Left ventricle myocardium inferior (tissue), 1 donor: ENCODE measurements around the gene PLA2G4D. TPM values are rescaled to one million over a fixed set of nuclear protein-coding genes. Genes with fewer than 3 reads are reported as not detected.

Experiments used
- DNase-seq: peaks from one replicate; pipeline ENCODE4 v3.0.0-alpha.2; 2020
- H3K27ac ChIP-seq: fragments of 200-600 bp; replicated peaks from 2 replicates; pipeline ENCODE4 v1.8.0; 2021
- H3K27me3 ChIP-seq: fragments of 200-600 bp; 2 replicates; pipeline ENCODE4 v1.8.0; 2021; ENCODE audit warnings: low read depth
- H3K36me3 ChIP-seq: fragments of 200-600 bp; 2 replicates; pipeline ENCODE4 v1.8.0; 2021
- H3K4me1 ChIP-seq: fragments of 200-600 bp; 2 replicates; pipeline ENCODE4 v1.8.0; 2021
- H3K4me3 ChIP-seq: fragments of 200-600 bp; 2 replicates; pipeline ENCODE4 v1.8.0; 2021; ENCODE audit warnings: mild to moderate bottlenecking, moderate library complexity
- H3K9me3 ChIP-seq: fragments of 200-600 bp; replicated peaks from 2 replicates; pipeline ENCODE4 v1.8.0; 2021
- CTCF ChIP-seq: fragments of 200-600 bp; IDR thresholded peaks from 2 replicates; pipeline ENCODE4 v1.8.0; 2021; ENCODE audit warnings: antibody characterized with exemption, mild to moderate bottlenecking, borderline replicate concordance
- intact Hi-C: fragments of 100-400 bp; cut with micrococcal nuclease; formaldehyde crosslinking; loops from one replicate; pipeline ENCODE4 v1.11.0; 2022
- total RNA-seq: library from RNA; stranded (reverse); fragmentation: NEBNext Ultra II Directional; extraction: Animal tissue kit (Norgen Biotek cat#: 25700); gene quantifications from one replicate; pipeline ENCODE4 v1.2.1, GENCODE V29; 2021
- donor health status: DM: no; HTN: yes; CAD: no; lungs with severe emphysema.

Gene PLA2G4D
- total RNA-seq, 1 donor from 2014 or later: not detected

GRCh38 chr15:42135351-42135750 is 41.0 kb upstream of the PLA2G4D start:
- Histone ChIP-seq H3K27ac (no peak overlapping the region), H3K4me1 (no peaks in the 10 kb centered on the region), H3K27me3 (peaks cover 2% of the 10 kb centered on the region), H3K9me3 (no peaks in the 10 kb centered on the region), H3K36me3 (no peaks in the 10 kb centered on the region), H3K4me3 (no peak overlapping the region)
- intact Hi-C loops: loop anchor here (10.0 kb wide), 1 partner anchor 61 kb away; no protein-coding TSS in a partner anchor
- DNase-seq: no peak
- TF ChIP-seq CTCF: no peak

GRCh38 chr15:42134617-42135245 is 40.4 kb upstream of the PLA2G4D start:
- no peak overlapping the region for H3K27ac ChIP-seq
- intact Hi-C loops: loop anchor here (10.0 kb wide), 1 partner anchor 60 kb away; no protein-coding TSS in a partner anchor
- peaks cover 3% of the 10 kb centered on the region for H3K27me3 ChIP-seq
- no peak for TF ChIP-seq CTCF
- no peaks in the 10 kb centered on the region for H3K9me3 ChIP-seq
- H3K4me3 ChIP-seq: no peak overlapping the region
- no peaks in the 10 kb centered on the region for H3K4me1 ChIP-seq
- no peak for DNase-seq
- no peaks in the 10 kb centered on the region for H3K36me3 ChIP-seq

GRCh38 chr15:42133886-42134502 is 39.6 kb upstream of the PLA2G4D start:
- Histone ChIP-seq H3K27me3 (peaks cover 9% of the 10 kb centered on the region), H3K27ac (no peak overlapping the region), H3K4me1 (no peaks in the 10 kb centered on the region), H3K9me3 (no peaks in the 10 kb centered on the region), H3K4me3 (no peak overlapping the region), H3K36me3 (no peaks in the 10 kb centered on the region)
- TF ChIP-seq CTCF: peak; percentile 60
- DNase-seq: no peak
- intact Hi-C loops: loop anchor here (10.0 kb wide), 1 partner anchor 59 kb away; no protein-coding TSS in a partner anchor

- intact Hi-C loops: loop anchor here (10.0 kb wide), 1 partner anchor 59 kb away; no protein-coding TSS in a partner anchor
- Histone ChIP-seq H3K27ac (no peak overlapping the region), H3K36me3 (no peaks in the 10 kb centered on the region), H3K27me3 (peaks cover 12% of the 10 kb centered on the region), H3K4me1 (no peaks in the 10 kb centered on the region), H3K9me3 (no peaks in the 10 kb centered on the region), H3K4me3 (no peak overlapping the region)
- no peak for DNase-seq
- TF ChIP-seq CTCF: no peak
Observed at GRCh38 chr15:42133356-42133755, 39.0 kb upstream of the PLA2G4D start.

GRCh38 chr15:42131826-42132806 is 37.8 kb upstream of the PLA2G4D start:
- no peaks in the 10 kb centered on the region for H3K4me1 ChIP-seq
- H3K27me3 ChIP-seq: peaks cover 22% of the 10 kb centered on the region
- H3K9me3 ChIP-seq: no peaks in the 10 kb centered on the region
- no peak for DNase-seq
- TF ChIP-seq CTCF: no peak
- no peak overlapping the region for H3K27ac ChIP-seq
- no peaks in the 10 kb centered on the region for H3K36me3 ChIP-seq
- intact Hi-C loops: loop anchor here (10.0 kb wide), 1 partner anchor 57 kb away; no protein-coding TSS in a partner anchor
- no peak overlapping the region for H3K4me3 ChIP-seq
